ENCODE results near the gene SETD3. TPM values are rescaled to one million over a fixed set of nuclear protein-coding genes. Genes with fewer than 3 reads are reported as not detected.

Gene SETD3
- polyA plus RNA-seq, 1 donor from 2014 or later, result 49.6 TPM

- H4K20me1 ChIP-seq (ENCODE audit: insufficient read depth), result no peaks in the 10 kb centered on the region
- no peak overlapping the region for H3K27ac ChIP-seq (ENCODE audit: low read length)
- TF ChIP-seq CTCF (IDR thresholded peaks at IDR 0.05; ENCODE audit: poor library complexity, severe bottlenecking) (no peak), MXI1 (conservative IDR thresholded peaks at IDR 0.05; ENCODE audit: poor library complexity, severe bottlenecking) (no peak), SMC3 (conservative IDR thresholded peaks at IDR 0.05; ENCODE audit: poor library complexity) (no peak), EP300 (conservative IDR thresholded peaks at IDR 0.05; ENCODE audit: poor library complexity, severe bottlenecking) (no peak), POLR2AphosphoS5 (IDR thresholded peaks at IDR 0.05) (no peak), EZH2 (IDR thresholded peaks at IDR 0.05; ENCODE audit: borderline replicate concordance, insufficient read depth, low read length, poor library complexity, severe bottlenecking) (no peak), REST (IDR thresholded peaks at IDR 0.05; ENCODE audit: borderline replicate concordance) (no peak)
- H3K4me3 ChIP-seq (ENCODE audit: low read length), result no peak overlapping the region
- no peak overlapping the region for H3K9ac ChIP-seq (ENCODE audit: low read length)
- H3F3A ChIP-seq (ENCODE audit: insufficient read depth, low read length, poor library complexity, severe bottlenecking), result peaks cover 6% of the 10 kb centered on the region
- no peaks in the 10 kb centered on the region for H3K9me3 ChIP-seq (ENCODE audit: low read length)
- no peaks in the 10 kb centered on the region for H3K36me3 ChIP-seq (ENCODE audit: insufficient read depth, low read length)
- no peaks in the 10 kb centered on the region for H3K9me2 ChIP-seq (ENCODE audit: insufficient read depth, low read length)
- no peaks in the 10 kb centered on the region for H3K27me3 ChIP-seq (ENCODE audit: insufficient read depth, low read depth, low read length)
- no peak overlapping the region for H3K4me2 ChIP-seq (ENCODE audit: low read length)
- H3K79me2 ChIP-seq (replicated peaks; ENCODE audit: insufficient read depth, low read length), result no peaks in the 10 kb centered on the region
- no peak overlapping the region for H2AFZ ChIP-seq (ENCODE audit: low read depth, low read length)
Observed at GRCh38 chr14:99413911-99414310, 66.7 kb downstream of the SETD3 start.

DNA sequence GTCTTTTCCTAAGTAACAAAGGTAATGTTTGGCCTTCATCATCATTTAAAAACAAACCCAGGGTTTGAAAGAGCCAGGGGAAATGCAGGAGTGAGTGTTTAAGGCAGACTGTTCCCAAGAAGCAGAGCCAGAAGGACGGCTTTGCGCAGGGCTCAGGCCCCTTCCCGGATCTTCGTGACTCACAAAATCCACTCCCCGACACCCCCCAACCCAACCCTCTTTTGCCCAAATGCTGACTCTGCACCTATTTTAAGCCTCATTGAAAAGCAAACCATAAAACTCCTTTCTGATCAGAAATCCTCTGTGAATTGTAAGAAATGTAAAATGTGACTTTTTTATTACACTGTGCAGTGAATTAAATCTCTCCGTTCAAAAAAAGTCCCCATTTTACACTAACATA, 67.5 kb downstream of the SETD3 start:
- Histone ChIP-seq H4K20me1 (ENCODE audit: insufficient read depth) (no peaks in the 10 kb centered on the region), H3K79me2 (replicated peaks; ENCODE audit: insufficient read depth, low read length) (no peaks in the 10 kb centered on the region), H3K4me2 (ENCODE audit: low read length) (no peak overlapping the region), H3K27me3 (ENCODE audit: insufficient read depth, low read depth, low read length) (no peaks in the 10 kb centered on the region), H3K36me3 (ENCODE audit: insufficient read depth, low read length) (no peaks in the 10 kb centered on the region), H3K9me2 (ENCODE audit: insufficient read depth, low read length) (no peaks in the 10 kb centered on the region), H2AFZ (ENCODE audit: low read depth, low read length) (no peak overlapping the region), H3K9ac (ENCODE audit: low read length) (no peak overlapping the region), H3F3A (ENCODE audit: insufficient read depth, low read length, poor library complexity, severe bottlenecking) (peaks cover 6% of the 10 kb centered on the region), H3K4me3 (ENCODE audit: low read length) (no peak overlapping the region), H3K9me3 (ENCODE audit: low read length) (no peaks in the 10 kb centered on the region), H3K27ac (ENCODE audit: low read length) (no peak overlapping the region)
- no peak for TF ChIP-seq TAF1 (IDR thresholded peaks at IDR 0.05; ENCODE audit: low read depth)
- TF ChIP-seq POLR2AphosphoS5 (IDR thresholded peaks at IDR 0.05), result no peak
- TF ChIP-seq RAD21 (conservative IDR thresholded peaks at IDR 0.05), result no peak
- TF ChIP-seq EZH2 (IDR thresholded peaks at IDR 0.05; ENCODE audit: borderline replicate concordance, insufficient read depth, low read length, poor library complexity, severe bottlenecking), result no peak
- no peak for TF ChIP-seq MXI1 (conservative IDR thresholded peaks at IDR 0.05; ENCODE audit: poor library complexity, severe bottlenecking)
- TF ChIP-seq CTCF (IDR thresholded peaks at IDR 0.05; ENCODE audit: poor library complexity, severe bottlenecking), result no peak
- no peak for TF ChIP-seq REST (IDR thresholded peaks at IDR 0.05; ENCODE audit: borderline replicate concordance)
